Measurements from ENCODE around the gene CD300LG.
"Not testable (repeated sequence)": the region's sequence is repeated elsewhere in the genome, so short reads cannot be mapped to it uniquely, and the experiment has no call there.

The CD300LG gene

DNA sequence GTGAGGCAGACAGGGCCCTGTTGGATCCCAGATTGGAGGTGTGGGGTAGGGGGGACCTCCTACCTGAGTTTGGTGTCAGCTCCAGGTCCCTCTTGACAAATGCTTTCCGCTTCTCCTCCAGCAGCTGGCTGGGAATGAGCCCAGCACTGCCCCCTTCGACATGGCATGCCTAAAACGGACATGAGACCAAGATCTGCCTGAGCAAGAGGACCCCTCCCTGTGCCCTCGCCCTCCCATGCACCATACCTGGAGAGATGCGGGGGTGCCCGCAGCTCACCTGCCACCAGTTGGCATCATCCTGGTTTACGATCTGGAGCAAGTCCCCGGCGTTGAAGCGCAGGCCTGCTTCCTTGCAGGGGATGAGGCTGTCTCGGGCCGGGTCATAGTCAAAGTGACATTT is 34.2 kb downstream of the CD300LG start:
- DNase-seq: no peak

DNA sequence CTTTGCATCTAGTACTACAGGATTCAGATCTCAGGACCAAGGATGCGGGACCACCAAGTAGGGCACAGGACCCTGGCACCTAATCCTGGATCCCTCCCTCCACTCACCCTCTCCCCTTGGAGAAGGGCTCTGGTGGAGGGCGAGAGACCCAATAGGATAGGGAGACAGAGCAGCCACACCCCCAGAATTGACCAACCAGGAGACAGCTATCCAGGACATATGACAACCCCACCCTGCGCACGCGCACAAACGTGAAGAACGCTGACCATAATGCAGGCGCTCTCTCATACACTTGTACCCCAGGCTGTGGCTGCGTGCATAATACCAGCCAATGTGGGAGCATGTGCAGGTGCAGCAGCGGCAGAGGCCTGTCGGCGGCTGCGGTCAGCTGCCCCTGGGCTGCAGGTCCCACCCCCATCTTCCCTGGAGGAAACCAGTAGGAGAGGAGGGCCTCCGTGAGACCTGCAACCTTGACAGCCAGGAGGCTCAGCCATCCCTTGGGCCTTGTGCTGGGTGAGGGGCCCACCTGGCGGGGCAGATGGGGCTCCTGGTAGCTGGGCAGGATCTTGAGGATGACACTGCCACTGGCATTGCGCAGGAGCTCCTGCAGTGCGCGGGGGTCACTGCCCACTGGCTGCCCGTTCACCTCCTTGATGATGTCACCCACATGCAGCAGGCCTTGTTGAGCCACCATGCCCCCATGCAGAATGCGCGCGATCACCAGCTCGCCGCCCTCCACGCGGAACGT is 35.0 kb downstream of the CD300LG start:
- DNase-seq: no peak

DNA sequence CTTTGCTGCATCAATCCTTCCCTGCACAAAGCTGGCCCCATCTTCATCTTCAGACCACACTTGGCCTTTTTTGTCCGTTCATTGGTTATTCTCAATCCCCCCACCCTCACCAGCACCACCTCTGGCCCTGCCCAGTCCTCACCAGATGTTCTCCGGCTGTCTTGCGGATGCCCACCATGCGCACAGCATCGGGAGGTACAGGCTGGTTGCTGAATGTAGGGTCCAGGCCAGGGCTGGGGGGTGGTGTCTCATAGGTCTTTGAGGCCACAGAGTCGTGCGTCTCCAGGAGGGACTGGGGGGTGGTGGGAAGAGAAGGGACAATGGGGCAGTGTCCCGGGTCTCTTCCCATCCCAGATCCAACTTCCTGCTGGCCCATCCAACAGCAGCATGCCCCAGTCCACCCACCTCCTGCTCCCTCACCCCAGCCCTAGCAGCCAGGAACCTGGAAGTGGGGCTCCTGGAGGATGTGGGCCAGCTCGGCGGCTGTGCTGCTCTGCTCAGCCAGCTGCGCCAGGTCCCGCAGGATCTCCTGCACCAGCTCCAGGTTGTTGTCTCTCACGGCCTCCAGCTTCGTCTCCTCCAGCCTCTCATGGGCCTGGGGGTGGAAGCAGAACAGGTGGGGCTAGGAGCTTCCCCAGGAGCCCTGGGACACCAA is 35.9 kb downstream of the CD300LG start:
- no peak for DNase-seq

DNA sequence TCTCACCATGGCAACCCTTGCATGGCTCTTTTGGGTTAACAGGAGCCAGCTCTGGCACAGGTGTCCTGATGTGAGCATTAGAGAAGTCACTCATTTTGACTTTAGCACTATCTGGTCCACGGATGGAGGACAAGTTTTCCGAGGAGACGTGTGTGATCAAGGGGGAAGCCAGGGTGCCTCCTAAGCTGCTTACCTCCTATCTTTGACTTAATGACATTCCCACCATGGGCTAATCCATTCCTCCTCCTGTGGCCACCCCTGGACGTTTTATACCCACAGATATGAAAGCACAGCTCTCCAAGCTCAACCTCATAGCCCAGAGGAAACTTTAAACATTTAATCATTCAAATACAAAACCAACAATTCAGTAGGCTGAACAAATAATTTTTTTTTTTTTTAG is 41.6 kb downstream of the CD300LG start:
- no peak for DNase-seq

DNA sequence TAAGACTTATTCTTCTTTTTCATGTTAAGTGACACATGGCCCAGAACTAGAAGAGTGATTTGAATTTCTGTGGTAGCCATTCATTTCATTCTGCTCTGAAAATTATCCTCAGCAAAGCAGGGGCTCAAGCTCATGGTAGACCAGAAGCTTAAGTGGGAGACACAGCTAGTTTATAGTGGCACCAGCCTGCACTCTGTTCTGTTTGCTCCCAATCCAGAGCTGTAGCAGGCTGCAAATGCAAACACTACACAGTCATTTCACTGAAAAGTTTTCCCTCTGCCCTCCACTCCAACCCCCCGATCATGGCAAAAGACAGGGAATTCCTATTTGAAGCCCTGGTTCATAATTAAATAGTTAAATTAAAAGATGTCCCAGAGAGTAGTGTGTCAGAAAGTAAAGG is 43.3 kb downstream of the CD300LG start:
- DNase-seq: no peak

DNA sequence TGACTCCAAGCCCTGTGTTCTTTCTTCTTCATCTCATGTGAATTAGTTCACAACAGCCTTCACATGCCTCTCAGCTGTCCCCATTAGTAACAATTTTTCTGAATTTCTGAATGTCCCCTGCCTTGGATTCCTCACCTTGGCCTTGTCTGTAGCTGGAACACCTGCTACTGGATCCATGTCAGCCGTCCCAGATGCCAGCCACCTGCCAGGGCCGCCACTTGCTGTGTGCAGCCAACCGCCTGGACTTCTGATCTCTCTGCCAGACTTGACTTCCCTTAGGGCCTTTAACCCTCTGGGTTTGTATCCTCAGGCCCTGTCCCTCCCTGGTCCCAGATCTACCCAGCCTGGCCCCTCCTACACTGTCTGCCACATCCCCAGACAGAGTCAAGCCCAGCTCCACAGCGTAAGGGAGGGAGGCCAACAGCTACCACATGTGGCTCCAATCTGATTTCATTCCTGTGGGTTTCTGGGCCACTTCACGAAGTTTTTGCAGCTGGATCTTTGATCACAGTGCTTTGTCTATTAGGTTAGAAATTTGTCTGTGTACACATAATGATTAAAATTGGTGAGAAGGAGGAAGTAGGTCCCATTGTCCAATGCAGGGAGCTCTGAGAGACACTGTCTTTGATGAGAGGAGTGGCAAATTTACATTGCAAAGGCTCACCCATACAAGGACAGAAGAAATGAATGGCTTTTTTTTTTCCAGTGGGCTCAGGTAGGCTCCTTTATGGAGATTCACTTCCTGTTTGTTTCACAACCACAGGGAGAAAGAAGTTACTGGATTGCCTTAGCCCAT is 45.1 kb downstream of the CD300LG start:
- DNase-seq: no peak

DNA sequence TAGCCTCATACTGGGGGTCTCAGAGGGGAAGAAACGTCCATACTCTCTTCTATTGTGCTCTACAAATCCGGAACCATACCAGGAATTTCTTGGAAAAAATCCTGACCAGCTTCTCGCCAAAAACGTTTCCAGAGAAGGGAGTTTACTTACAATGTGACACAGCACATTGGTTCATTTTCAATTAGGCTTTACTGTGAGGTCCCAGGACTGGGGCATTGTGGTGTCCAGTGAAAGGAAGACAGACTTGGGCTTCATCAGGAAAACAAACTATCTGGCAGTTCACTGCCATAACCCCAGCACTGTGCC is 45.6 kb downstream of the CD300LG start:
- DNase-seq: no peak

DNA sequence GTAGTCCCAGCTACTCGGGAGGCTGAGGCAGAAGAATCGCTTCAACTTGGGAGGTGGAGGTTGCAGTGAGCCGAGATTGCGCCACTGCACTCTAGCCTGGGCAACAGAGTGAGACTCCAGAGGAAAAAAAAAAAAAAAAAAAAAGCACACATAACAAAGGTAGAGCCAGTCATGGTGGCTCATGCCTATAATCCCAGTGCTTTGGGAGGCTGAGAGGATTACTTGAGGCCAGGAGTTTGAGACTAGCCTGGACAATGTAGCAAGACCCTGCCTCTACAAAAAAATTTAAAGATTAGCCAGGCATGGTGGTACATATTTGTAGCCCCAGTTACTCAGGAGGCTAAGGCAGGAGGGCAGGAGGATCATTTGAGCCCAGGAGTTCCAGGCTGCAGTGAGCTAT is 47.5 kb downstream of the CD300LG start:
- DNase-seq: not testable (repeated sequence)

DNA sequence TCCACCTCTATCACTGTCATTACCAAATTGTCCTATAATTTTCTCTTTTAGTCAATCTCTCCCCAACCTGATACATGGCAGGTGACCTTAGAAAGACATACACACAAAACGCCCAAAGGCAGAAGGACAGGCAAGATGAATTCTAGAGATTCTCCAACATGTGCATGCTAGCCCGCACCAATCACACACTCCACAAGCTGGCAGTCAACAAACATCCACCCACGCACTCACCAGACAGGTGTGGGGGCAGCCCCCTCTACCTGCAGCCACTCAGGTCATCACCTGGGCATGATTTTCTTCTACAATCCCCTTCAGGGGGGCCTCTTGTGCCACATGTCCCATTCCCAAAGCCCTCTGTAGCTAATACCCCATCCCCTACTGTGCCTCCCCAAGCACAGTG is 50.9 kb downstream of the CD300LG start:
- no peak for DNase-seq

DNA sequence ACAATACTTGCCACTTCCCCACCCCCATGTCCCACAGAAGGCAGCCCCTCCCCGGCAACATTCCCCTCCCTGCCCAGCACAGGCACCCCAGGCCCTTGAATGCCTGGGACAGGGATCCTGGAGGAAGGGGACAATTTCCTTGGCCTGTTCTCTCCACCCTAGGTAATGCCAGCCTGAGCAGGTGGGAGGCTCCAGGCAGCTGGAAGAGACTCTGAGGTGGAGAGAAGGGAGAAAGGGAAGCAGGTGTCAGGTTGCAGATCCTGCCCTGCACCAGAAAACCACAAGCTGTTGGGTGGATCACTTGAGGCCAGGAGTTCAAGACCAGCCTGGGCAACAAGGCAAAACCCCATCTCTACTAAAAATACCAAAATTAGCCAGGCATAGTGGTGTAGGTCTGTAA is 51.5 kb downstream of the CD300LG start:
- DNase-seq: no peak

DNA sequence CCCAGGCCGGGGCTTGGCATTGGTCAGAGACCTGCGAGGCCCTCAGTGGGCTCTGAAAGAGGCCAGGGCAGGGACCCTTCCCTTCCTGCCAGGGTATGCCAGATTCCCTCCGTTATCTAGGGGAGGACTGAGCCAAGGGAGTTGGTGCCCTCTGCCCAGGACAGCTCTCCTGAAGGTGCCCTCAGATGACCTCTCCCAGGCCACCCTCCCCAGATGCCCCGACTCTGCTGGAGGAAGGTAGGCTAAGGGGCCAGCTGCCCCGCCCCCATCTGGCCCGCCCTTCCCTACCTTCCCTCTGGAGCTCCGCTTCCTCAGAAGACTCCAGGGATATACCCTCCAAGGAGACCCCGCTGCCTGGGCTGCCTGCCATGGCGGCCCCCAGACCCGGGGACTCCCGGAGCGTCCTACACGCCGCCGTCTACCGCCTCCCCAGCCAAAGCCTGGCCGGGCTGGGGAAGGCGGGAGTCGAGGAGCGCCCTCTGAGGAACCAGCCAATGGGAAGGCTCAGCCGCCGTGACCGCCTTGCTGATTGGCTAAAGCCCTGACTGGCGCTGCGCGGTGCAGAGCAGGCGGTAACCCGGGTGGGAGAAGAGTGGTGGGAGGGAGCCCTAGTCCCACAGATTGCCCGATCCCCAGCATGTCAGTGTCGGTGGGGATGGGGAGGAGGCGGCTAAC is 53.3 kb downstream of the CD300LG start:
- peak; percentile 87 to 90 for DNase-seq

DNA sequence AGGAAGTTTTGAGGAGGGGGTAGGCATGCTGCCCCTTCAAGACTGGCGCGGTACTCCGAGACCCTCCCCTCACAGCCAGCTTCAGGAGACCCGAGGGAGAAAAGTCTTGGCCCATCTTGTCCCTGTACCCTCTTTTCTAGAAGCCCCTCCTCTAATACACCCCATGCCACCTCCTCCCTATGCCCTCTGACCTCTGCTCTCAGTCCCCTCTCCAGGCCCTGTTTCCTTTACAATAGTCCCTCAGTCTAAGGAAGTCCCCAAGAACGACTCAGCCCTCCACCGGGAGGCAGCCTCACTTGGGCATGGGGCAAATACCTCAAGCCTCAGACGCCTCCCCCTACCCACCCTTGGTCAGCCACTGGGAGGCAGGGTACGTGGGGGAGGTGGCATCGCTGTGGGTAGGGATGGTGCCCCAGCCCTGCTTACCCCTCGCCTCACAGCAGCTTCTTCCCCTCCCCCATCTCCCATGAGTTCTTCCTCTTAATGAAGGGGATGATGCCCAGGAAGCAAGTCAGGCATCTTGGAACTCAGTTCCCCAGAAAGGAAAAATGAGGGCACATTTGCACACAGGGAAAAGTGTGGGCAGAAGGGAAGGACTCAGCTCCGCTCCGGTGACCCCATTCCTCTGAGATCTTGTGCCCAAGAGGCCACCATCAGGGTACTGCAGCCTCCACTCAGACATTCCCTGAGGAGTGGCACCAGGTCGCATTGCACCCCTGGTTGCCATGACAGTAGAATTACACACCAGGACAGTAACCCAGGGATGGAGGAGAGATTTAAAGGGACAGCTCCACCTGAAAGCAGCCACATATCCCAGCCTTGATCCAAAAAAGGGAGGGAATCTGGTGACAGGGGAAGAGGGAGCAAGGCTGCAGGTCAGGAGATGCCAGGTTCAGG is 54.1 kb downstream of the CD300LG start:
- DNase-seq: no peak

DNA sequence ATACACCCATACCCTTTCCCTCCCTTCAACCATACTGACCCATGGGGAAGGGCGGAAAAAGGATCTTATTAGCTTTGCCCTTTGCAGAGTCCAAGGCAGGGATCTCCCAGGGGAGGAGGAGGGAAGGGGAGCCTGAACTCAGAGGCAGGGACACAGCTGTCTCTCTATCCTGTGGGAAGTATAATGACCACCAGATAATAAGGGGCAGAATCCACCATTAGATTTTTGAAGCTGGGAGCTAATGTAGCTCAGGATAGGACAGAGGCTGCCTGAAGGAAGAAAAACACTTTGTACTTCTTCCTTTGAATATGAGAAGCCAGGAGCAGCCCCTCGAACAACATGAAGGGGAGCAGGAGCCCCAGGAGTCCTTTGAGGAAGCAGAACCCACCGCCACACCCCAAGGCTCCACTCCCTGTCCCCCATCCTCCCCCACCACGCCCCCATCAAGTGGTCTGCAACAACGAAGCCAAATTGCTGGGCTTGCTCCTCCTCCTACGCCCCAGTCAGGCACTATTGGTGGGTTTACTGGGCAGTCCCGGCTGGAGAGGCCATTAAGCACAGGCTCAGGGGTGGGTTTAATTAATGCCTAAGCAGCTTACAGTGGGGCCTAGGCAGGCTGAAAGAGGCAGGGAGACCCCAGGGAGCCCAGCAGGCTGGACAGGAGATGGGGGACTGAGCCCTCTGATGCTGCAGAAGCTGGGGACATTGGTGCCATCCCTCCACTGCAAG is 55.0 kb downstream of the CD300LG start:
- no peak for DNase-seq

DNA sequence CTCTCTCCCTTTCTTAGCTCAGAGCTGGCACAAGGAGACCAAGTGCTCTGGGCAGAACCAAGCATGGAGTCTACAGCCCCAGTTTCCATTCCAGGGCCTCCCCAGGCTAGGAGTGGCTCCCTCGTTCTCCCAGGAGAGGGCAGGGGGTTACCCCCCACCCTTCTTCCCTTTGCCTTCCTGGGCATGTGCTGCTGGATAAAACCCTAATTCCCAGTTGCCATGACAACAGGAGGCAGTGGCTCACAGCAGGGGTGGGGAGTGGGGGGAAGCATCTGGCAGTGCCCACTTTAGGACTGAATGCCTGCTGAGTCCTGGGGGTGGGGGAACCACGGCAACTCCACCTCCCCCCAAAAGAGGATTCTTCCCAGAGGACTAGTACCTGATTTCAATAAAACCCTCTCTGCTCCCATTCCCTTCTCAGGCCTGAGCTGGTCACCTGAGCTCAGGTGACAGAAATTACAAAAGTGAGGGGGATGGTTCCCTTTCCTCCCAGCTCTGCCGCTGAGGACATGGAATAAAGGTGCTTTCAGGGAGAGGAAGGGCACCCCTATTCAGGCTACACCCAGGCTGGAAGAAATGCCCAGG is 58.5 kb downstream of the CD300LG start:
- DNase-seq: no peak

DNA sequence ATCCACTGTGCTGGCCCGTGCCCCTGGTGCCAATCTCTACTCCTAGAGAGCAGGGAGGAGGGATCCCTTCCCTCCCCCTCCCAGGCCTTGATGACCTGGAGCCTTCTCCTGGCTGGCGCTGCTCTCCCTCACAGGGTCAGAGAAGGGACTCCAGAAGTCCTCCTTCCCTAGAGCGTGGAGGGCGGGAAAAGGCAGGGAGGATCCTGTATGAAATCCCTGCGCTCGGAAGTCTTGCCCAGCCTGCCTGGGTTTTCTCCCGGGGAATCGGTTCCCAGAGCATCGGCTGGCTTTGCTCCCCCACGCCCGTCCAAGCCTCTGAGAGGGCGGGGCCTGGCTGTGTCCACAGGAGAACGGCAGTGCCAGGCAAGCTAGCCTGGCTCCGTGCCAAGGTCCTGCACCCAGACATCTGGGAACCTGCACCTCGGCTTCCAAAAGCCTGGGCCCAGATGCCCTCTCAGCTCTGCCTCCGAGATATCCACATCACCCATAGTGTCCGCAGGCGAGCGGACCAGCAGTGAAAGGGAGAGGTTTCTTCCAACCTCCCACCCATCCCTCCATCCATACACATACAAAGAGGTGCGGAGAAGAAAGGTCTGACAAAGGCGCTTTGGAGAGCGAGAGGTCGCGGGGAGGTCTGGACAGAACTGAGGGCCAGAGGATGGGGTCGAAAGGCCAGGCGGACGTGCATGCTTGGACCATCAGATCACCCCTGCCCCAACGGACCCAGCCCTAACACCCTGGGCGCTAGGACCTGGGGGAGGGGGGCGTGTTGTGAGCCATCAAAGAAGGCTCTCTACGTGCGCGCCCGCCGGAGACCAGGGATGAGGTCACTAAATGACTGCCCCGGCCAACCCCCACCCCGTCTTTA is 59.2 kb downstream of the CD300LG start:
- DNase-seq: peak; percentile 34 to 48

DNA sequence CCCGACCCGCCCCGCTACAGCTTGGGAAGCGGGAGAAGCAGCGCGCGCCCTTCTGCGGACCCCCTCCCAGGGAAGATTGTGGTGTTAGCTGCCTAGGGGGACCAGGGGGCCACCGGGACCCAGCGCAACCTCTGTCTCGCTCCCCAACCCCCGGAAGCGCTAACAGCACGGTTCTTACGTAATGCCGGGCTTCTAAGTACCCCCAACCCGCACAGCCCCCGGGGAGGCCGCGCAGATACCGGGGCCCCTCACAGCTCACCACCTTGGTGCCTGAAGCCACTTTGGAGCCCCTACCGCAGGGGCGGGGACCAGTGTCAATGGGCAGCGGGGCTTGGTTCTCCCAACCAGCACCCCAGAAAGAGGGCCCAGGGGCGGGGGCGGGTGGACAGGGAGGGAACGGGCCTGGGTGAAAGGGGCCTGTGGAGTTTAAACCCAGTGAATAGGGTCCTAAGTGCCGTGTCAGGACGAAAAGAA is 60.0 kb downstream of the CD300LG start:
- no peak for DNase-seq

DNA sequence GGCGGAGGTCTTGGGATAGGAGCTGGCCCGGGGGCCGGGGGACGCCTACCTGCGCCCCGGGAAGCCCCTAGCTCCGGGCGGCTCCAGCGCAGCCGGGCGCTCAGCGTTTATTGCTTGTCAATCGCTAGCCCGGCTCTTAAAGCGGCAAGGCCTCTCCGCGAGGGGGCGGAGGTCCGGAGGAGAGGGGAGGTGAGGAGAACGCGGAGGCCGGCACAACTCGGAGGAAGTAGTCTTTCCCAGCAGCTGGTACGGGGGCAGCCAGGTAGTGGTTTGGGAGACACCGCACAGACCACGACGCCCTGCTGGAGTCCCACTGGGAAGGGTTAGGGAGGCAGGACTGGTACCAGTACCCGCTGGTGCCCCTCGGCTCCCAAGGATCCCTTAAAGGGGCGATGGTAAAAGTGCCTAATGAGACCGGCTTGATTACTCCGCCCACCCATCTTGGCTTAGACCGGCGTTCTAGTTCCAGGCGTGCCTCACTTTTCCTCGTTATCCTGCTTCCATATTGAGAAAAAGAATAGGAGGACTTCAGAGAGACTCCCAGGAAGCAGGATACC is 60.5 kb downstream of the CD300LG start, which contains the start of gene MPP2:
MPP2 (minus strand) TSS at position 112 of the 557 bp plus-strand sequence. CDS start 3,076 bp downstream, outside the sequence.
- peak; percentile 53 to 62 for DNase-seq

DNA sequence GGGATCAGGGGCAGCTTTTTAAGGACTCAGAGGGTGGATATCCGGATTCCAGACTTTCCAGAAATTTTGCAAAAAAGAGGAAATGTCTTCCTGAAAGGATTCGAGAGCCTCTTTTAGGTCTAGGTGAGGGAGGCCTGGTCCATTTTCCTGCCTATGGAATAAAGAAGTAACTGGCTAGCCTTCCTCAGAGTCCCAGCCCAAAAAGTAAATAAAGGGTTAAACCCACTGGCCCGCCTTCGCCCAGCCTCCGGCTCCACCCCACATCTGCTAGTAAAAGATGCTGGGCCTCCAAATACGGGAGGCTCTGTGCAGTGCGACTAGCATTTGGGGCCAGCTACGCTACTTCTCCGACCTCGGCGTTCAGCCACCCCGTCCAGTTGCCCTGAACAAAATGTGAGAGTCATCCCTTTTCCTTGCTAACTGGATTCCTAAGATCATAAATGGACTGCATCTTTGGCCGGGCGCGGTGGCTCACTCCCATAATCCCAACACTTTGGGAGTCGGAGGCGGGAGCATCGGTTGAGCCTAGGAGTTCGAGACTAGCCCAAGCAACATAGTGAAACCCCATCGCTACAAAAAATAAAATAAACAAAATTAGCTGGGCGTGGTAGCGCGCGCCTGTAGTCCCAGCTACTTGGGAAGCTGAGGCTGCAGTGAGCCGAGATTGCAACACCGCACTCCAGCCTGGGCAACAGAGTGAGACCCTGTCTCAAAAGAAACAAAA is 61.2 kb downstream of the CD300LG start:
- DNase-seq: peak; percentile 47 to 64

Data from activated CD4-positive, alpha-beta T cell treated with anti-CD3 and anti-CD28 coated beads, Interleukin-2, amount 50 U/mL, for 48 hours (primary cell).